OCI-LY1 (cell line): ENCODE results near the gene PP2D1.

ENCODE experiments used
- H2AFZ ChIP-seq: fragments of 200-600 bp; sonication (generic), shearing (Covaris generic); 2 replicates; pipeline ENCODE4 v1.6.0; 2014; ENCODE audit warnings: antibody characterized with exemption, mild to moderate bottlenecking, low read length
- H3F3A ChIP-seq: fragments of 200-600 bp; sonication (generic), shearing (Covaris generic); 2 replicates; pipeline ENCODE4 v1.6.0; 2014; ENCODE audit warnings: mild to moderate bottlenecking, antibody characterized with exemption, low read length, moderate library complexity; ENCODE audit not compliant: insufficient read depth
- H3K27ac ChIP-seq: fragments of 200-600 bp; sonication (generic); 2 replicates; pipeline ENCODE4 v1.5.1; 2014; ENCODE audit warnings: low read length, mixed run types, mild to moderate bottlenecking, low read depth; ENCODE audit not compliant: poor library complexity, severe bottlenecking
- H3K27me3 ChIP-seq: fragments of 200-600 bp; sonication (generic); 2 replicates; pipeline ENCODE4 v1.6.0; 2014; ENCODE audit warnings: antibody characterized with exemption, mild to moderate bottlenecking, low read length, moderate library complexity; ENCODE audit not compliant: insufficient read depth
- H3K36me3 ChIP-seq: fragments of 200-600 bp; sonication (generic); 2 replicates; pipeline ENCODE4 v1.6.1; 2014; ENCODE audit warnings: mild to moderate bottlenecking, antibody characterized with exemption, low read length, moderate library complexity, mixed read lengths; ENCODE audit not compliant: insufficient read depth
- H3K4me1 ChIP-seq: fragments of 200-600 bp; sonication (generic); 2 replicates; pipeline ENCODE4 v1.5.1; 2014; ENCODE audit warnings: mild to moderate bottlenecking, low read length, moderate library complexity; ENCODE audit not compliant: insufficient read depth, severe bottlenecking
- H3K4me2 ChIP-seq: fragments of 200-600 bp; sonication (generic), shearing (Covaris generic); 2 replicates; pipeline ENCODE4 v1.6.1; 2014; ENCODE audit warnings: low read length
- H3K4me3 ChIP-seq: fragments of 200-600 bp; sonication (generic); 2 replicates; pipeline ENCODE4 v1.5.1; 2014; ENCODE audit warnings: low read length, low read depth, mild to moderate bottlenecking, mixed read lengths; ENCODE audit not compliant: poor library complexity, severe bottlenecking
- H3K79me2 ChIP-seq: fragments of 200-600 bp; shearing (Covaris generic); 2 replicates; pipeline ENCODE4 v1.6.1; 2016; ENCODE audit warnings: mixed run types, low read length, mixed read lengths; ENCODE audit not compliant: insufficient read depth
- H3K9ac ChIP-seq: fragments of 200-600 bp; sonication (generic), shearing (Covaris generic); 2 replicates; pipeline ENCODE4 v1.6.1; 2014; ENCODE audit warnings: mild to moderate bottlenecking, low read length, mixed read lengths
- H3K9me2 ChIP-seq: fragments of 200-600 bp; sonication (generic), shearing (Covaris generic); 2 replicates; pipeline ENCODE4 v1.6.1; 2014; ENCODE audit warnings: low read depth, mild to moderate bottlenecking, low read length, mixed read lengths
- H3K9me3 ChIP-seq: fragments of 200-600 bp; shearing (Covaris generic); 2 replicates; pipeline ENCODE4 v1.6.1; 2014; ENCODE audit warnings: low read length, mixed read lengths
- H4K20me1 ChIP-seq: fragments of 200-600 bp; sonication (generic), shearing (Covaris generic); 2 replicates; pipeline ENCODE4 v1.6.0; 2016; ENCODE audit warnings: mild to moderate bottlenecking, low read length; ENCODE audit not compliant: insufficient read depth
- EZH2 ChIP-seq: fragments of 200-600 bp; sonication (generic), shearing (Covaris generic); IDR thresholded peaks from 2 replicates; pipeline ENCODE4 v1.8.0; 2017; ENCODE audit warnings: borderline replicate concordance, mixed run types, mild to moderate bottlenecking, antibody characterized with exemption, low read length, moderate library complexity, mixed read lengths
- TF ChIP-seq, protein P1 (sequence below): fragments of 200-600 bp; sonication (generic), shearing (Covaris generic); IDR thresholded peaks from 2 replicates; pipeline ENCODE4 v1.5.1; 2017; ENCODE audit warnings: mild to moderate bottlenecking, antibody characterized with exemption, low read length, moderate library complexity, mixed read lengths

Gene PP2D1

DNA sequence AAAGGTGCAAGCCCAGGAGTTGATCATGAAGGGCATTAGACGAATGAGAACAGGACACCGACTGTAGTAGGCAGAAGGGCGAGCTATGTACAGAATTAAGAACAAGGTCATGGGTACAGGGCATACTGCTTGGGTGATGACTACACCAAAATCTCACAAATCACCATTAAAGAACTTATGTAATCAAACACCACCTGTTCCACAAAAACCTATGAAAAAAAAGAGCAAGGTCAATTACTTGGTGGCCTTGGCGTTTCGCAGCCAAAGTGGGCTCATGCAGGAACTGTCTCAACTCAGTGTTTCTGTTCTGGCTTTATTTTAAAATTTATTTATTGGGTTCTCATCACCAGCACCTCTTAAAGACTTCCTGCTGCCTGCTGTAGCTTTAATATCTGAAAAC lies 30.3 kb upstream of the PP2D1 start:
- TF ChIP-seq, protein P1, sequence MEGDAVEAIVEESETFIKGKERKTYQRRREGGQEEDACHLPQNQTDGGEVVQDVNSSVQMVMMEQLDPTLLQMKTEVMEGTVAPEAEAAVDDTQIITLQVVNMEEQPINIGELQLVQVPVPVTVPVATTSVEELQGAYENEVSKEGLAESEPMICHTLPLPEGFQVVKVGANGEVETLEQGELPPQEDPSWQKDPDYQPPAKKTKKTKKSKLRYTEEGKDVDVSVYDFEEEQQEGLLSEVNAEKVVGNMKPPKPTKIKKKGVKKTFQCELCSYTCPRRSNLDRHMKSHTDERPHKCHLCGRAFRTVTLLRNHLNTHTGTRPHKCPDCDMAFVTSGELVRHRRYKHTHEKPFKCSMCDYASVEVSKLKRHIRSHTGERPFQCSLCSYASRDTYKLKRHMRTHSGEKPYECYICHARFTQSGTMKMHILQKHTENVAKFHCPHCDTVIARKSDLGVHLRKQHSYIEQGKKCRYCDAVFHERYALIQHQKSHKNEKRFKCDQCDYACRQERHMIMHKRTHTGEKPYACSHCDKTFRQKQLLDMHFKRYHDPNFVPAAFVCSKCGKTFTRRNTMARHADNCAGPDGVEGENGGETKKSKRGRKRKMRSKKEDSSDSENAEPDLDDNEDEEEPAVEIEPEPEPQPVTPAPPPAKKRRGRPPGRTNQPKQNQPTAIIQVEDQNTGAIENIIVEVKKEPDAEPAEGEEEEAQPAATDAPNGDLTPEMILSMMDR = no peak
- TF ChIP-seq EZH2 = no peak
- Histone ChIP-seq H3K9ac (peak overlapping the region; percentile 14; the same call in 1 of the 2 replicates), H3F3A (peaks cover 5% of the 10 kb centered on the region; the same call in 1 of the 2 replicates)

GRCh38 chr3:20041197-20041780 lies 29.2 kb upstream of the PP2D1 start:
- H4K20me1 ChIP-seq = no peaks in the 10 kb centered on the region
- peak overlapping the region; percentile 73 for H3K4me2 ChIP-seq
- peaks cover 56% of the 10 kb centered on the region for H3K4me1 ChIP-seq
- H3F3A ChIP-seq = peaks cover 5% of the 10 kb centered on the region; the same call in 1 of the 2 replicates
- H3K79me2 ChIP-seq = peaks cover 21% of the 10 kb centered on the region
- no peaks in the 10 kb centered on the region for H3K9me2 ChIP-seq
- no peak for TF ChIP-seq EZH2
- TF ChIP-seq, protein P1 = no peak
- H3K9me3 ChIP-seq = no peaks in the 10 kb centered on the region
- no peaks in the 10 kb centered on the region for H3K27me3 ChIP-seq
- no peak overlapping the region for H2AFZ ChIP-seq
- peak overlapping the region; percentile 76 for H3K9ac ChIP-seq
- H3K36me3 ChIP-seq = no peaks in the 10 kb centered on the region
- H3K27ac ChIP-seq = peak overlapping the region; percentile 92
- H3K4me3 ChIP-seq = peak overlapping the region; percentile 75

More for the DNA sequence above, 30.3 kb upstream of the PP2D1 start:
- H4K20me1 ChIP-seq = no peaks in the 10 kb centered on the region
- no peaks in the 10 kb centered on the region for H3K36me3 ChIP-seq
- H3K27ac ChIP-seq = peak overlapping the region; percentile 92
- H3K4me2 ChIP-seq = peak overlapping the region; percentile 73
- H3K27me3 ChIP-seq = no peaks in the 10 kb centered on the region
- H3K4me3 ChIP-seq = peak overlapping the region; percentile 75
- peaks cover 31% of the 10 kb centered on the region for H3K79me2 ChIP-seq
- H3K9me2 ChIP-seq = no peaks in the 10 kb centered on the region
- no peak overlapping the region for H2AFZ ChIP-seq
- no peaks in the 10 kb centered on the region for H3K9me3 ChIP-seq
- peaks cover 66% of the 10 kb centered on the region for H3K4me1 ChIP-seq

- H3K9me2 ChIP-seq = no peaks in the 10 kb centered on the region
- H4K20me1 ChIP-seq = no peaks in the 10 kb centered on the region
- peaks cover 17% of the 10 kb centered on the region for H3K79me2 ChIP-seq
- no peaks in the 10 kb centered on the region for H3K9me3 ChIP-seq
- H3F3A ChIP-seq = peaks cover 5% of the 10 kb centered on the region; the same call in 1 of the 2 replicates
- H3K9ac ChIP-seq = peak overlapping the region; percentile 76
- peak overlapping the region; percentile 73 for H3K4me2 ChIP-seq
- no peaks in the 10 kb centered on the region for H3K27me3 ChIP-seq
- no peak overlapping the region for H2AFZ ChIP-seq
- H3K4me3 ChIP-seq = peak overlapping the region; percentile 75
- TF ChIP-seq, protein P1 = no peak
- TF ChIP-seq EZH2 = no peak
- peak overlapping the region; percentile 92 for H3K27ac ChIP-seq
- H3K4me1 ChIP-seq = peaks cover 49% of the 10 kb centered on the region
- no peaks in the 10 kb centered on the region for H3K36me3 ChIP-seq
Observed at GRCh38 chr3:20040548-20041196, 28.6 kb upstream of the PP2D1 start.
